GM12865 (cell line): ENCODE measurements around the gene ATXN7L1.
"Not testable (repeated sequence)": the region's sequence is repeated elsewhere in the genome, so short reads cannot be mapped to it uniquely, and the experiment has no call there.

ENCODE experiments used
- DNase-seq: peaks from one replicate; pipeline ENCODE4 v3.0.0; 2010; ENCODE audit warnings: low read depth
- H3K4me3 ChIP-seq: 2 replicates; pipeline ENCODE4 v1.5.1; 2011; ENCODE audit warnings: mild to moderate bottlenecking, low read depth, low read length, control low read depth
- TF ChIP-seq, protein P1 (sequence below): IDR thresholded peaks from 2 replicates; pipeline ENCODE4 v1.5.1; 2011; ENCODE audit warnings: low read length, control low read depth, low read depth, inconsistent platforms; ENCODE audit not compliant: insufficient read depth; ENCODE audit errors: missing control alignments

Gene ATXN7L1

DNA sequence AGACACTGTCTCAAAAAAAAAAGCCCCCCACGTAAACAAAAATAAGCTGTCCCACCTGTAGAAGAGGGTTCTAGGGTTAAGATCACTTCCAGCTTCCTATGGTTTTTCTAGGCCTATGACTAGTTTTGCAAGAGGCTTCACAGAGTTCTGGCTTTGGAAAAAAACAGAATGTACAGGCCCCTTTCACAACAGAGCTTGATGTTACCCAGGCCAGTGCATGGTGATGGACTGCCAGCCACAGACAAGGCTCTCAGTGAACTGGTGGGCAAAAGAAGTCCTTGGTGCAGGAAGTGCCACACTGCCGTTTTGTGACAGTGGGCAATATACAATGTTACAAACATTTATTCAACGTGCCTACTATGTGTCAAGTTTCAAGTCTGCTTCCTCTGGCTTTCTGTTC is 276.8 kb downstream of the ATXN7L1 start:
- DNase-seq, result no peak
- no peak overlapping the region for H3K4me3 ChIP-seq
- TF ChIP-seq, protein P1, sequence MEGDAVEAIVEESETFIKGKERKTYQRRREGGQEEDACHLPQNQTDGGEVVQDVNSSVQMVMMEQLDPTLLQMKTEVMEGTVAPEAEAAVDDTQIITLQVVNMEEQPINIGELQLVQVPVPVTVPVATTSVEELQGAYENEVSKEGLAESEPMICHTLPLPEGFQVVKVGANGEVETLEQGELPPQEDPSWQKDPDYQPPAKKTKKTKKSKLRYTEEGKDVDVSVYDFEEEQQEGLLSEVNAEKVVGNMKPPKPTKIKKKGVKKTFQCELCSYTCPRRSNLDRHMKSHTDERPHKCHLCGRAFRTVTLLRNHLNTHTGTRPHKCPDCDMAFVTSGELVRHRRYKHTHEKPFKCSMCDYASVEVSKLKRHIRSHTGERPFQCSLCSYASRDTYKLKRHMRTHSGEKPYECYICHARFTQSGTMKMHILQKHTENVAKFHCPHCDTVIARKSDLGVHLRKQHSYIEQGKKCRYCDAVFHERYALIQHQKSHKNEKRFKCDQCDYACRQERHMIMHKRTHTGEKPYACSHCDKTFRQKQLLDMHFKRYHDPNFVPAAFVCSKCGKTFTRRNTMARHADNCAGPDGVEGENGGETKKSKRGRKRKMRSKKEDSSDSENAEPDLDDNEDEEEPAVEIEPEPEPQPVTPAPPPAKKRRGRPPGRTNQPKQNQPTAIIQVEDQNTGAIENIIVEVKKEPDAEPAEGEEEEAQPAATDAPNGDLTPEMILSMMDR, result no peak

DNA sequence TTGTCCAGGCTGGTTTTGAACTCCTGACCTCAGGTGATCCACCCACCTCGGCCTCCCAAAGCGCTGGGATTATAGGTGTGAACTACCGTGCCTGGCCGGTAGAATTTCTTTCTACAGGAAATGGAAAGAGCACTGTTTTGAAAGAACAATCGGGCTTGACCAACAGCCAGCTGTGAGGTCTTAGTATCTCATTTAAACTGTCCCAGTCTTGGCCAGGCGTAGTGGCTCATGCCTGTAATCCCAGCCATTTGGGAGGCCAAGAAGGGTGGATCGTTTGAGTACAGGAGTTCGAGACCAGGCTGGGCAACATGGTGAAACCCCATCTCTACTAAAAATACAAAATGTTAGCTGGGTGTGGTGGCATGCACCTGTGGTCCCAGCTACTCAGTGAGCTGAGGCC is 277.3 kb downstream of the ATXN7L1 start:
- H3K4me3 ChIP-seq, DNase-seq: not testable (repeated sequence)

DNA sequence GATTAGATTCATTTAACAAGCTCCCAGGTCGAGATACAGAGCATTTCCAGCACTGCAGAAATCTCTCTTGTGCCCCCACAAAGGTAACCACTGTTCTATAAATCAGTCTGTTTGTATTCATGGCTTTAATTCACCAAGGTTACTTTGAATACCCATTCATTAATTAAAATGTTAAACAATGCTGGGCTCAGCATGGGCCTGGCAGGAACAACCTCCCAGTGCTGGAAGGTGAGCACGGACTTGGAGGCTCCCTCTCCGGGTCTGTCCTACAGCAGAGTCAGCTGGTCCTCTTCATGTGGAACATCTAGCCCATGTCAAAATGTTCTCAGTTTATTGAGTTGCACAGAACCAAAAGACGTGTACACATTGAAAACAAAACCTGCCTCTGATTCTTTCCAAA is 279.5 kb downstream of the ATXN7L1 start:
- H3K4me3 ChIP-seq, result no peak overlapping the region
- TF ChIP-seq, protein P1, result no peak
- no peak for DNase-seq

DNA sequence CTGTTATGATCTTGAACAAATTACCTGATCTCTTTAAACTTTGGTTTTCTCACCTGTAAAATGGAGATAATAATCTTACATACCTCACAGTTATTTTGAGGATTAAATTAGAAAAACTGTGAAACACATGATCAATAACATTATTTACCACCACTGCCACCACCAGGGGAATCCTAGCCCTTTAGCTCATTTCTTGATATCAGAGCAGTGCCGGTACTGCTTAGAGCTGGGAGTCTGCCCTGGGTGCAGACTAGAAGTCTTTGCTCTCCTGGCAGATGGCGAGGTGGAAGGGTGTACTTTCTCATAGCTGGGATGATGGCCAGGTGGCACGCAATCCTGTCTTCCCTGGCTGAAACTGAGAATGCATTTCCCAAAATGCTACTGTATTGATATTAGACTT is 282.4 kb downstream of the ATXN7L1 start:
- H3K4me3 ChIP-seq, result no peak overlapping the region
- TF ChIP-seq, protein P1, result no peak
- peak; percentile 43 for DNase-seq

DNA sequence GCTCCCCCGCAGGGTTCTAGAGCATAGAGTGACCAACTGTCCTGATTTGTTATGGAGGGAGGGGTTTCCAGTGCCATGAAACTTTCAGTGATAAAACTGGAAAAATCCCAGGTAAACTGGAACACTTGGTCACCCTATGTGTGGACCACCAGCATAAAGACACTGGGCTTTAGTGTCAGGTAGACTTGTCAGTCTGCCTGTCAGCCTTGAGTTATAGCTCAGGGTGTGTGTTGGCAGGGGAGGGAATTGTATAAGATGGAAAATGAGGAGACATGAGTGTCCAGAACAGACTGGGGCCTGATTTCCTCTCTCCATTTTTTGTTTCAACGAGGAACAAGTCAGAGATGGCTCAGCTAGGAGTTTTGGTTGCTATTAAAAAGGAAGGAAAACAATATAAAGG is 284.9 kb downstream of the ATXN7L1 start:
- DNase-seq, result no peak
- H3K4me3 ChIP-seq, result no peak overlapping the region
- TF ChIP-seq, protein P1, result no peak

DNA sequence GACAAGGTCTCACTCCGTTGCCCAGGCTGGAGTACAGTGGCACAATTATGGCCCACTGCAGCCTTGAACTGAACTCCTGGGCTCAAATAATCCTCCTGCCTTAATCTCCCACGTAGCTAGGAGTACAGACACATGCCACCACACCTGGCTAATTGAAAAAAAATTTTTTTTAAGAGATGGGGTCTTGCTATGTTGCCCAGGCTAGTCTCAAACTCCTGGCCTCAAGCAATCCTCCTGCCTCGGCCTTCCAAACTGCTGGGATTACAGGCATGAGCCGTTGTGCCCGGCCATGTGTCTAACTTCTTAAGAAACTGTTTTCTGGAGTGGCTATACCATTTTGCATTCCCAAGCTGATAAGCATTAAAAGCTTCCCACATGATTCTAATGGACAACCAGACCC is 285.6 kb downstream of the ATXN7L1 start:
- TF ChIP-seq, protein P1, result no peak
- no peak overlapping the region for H3K4me3 ChIP-seq
- DNase-seq, result no peak

DNA sequence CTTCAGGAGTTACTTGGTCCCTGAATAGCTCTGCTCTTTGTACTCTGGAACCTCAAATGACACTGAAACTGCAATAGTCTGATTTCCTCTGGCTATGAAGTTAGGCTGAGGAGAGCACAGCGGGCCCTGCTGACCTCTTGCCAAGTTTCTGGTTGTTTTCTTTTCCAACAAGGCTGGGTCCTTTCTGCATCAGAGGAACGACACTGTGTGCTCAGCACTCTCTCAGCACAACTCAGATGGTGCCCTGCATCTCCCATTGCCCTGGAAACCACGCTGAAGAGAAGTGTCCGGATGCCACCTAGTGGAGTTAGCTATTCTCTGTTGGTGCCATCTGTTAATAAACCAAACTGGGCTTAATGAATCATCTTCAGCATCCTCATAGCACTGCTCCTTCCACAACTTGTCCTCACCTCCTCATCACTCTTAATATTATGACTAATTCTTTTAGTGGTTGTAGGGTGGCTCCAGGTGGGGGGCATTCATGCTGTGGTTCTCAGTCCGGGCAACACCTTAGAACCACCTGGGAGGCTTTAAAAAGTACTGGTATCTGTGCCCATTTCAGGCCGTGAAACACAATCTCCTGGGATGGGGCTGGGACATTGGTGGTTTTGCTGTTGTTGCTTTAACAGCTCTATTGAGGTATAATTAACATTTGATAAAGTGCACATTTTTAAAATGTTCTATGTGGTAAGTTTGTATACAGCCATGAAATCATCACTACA is 286.9 kb downstream of the ATXN7L1 start:
- TF ChIP-seq, protein P1, result peak; percentile 72
- H3K4me3 ChIP-seq, result no peak overlapping the region
- peak; percentile 85 for DNase-seq
